ENCODE results near the gene PTGER2.
A peak's percentile ranks its signal among the peaks of the same experiment; 100 is the strongest.

PTGER2 gene

GRCh38 chr14:52277552-52277951, 36.6 kb upstream of the PTGER2 start:
- no peaks in the 10 kb centered on the region for H3K9me3 ChIP-seq (ENCODE audit: control insufficient read depth, low read length)
- H3K36me3 ChIP-seq (ENCODE audit: control insufficient read depth, insufficient read depth, low read length) = no peaks in the 10 kb centered on the region
- no peak overlapping the region for H3K4me3 ChIP-seq (ENCODE audit: low read length)
- H3K9ac ChIP-seq (ENCODE audit: low read length) = no peak overlapping the region
- H3K27me3 ChIP-seq (ENCODE audit: control insufficient read depth, insufficient read depth, low read length) = no peaks in the 10 kb centered on the region
- H3K4me1 ChIP-seq (ENCODE audit: control insufficient read depth, insufficient read depth, low read length) = no peaks in the 10 kb centered on the region

DNA sequence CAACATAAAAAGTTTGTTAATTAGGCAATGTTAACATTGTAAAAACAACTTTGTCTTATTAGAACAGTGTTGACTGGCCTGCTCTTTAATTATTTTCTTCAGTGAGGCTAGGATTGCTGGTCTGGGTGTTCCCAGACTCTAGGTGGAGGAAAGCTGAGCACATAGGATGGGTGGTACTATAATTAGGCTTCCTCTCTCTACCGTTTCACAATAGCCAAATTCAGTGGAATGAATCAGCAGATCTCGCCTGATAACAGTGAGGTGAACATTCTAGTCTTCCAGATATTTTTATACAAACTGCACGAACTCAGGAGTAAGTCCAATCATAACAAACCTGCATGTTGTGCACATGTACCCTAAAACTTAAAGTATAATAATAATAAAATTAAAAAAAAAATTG, 34.7 kb upstream of the PTGER2 start:
- no peak overlapping the region for H3K9ac ChIP-seq (ENCODE audit: low read length)
- no peak overlapping the region for H3K4me3 ChIP-seq (ENCODE audit: low read length)
- no peaks in the 10 kb centered on the region for H3K9me3 ChIP-seq (ENCODE audit: control insufficient read depth, low read length)
- no peaks in the 10 kb centered on the region for H3K4me1 ChIP-seq (ENCODE audit: control insufficient read depth, insufficient read depth, low read length)
- no peaks in the 10 kb centered on the region for H3K36me3 ChIP-seq (ENCODE audit: control insufficient read depth, insufficient read depth, low read length)
- H3K27me3 ChIP-seq (ENCODE audit: control insufficient read depth, insufficient read depth, low read length) = no peaks in the 10 kb centered on the region

DNA sequence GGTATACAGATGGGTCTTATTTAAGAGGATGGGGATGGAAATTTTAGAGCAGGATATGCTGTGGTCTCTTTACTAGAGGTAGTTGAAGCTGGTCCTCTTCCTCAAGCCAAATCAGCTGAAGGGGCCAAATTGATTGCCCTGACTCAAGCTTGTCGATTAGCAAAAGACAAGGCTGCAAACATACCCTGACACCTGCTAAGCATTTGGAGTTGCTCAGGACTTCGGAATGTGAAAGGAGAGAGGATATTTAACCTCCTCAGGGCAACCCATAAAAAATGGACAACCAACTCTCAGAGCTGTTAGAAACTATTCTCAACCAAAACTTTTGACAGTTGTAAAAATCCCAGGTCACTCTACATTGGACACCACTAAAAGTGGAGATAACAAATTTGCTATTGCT, 31.0 kb upstream of the PTGER2 start:
- Histone ChIP-seq H3K9me3 (ENCODE audit: control insufficient read depth, low read length) (no peaks in the 10 kb centered on the region), H3K4me1 (ENCODE audit: control insufficient read depth, insufficient read depth, low read length) (no peaks in the 10 kb centered on the region), H3K36me3 (ENCODE audit: control insufficient read depth, insufficient read depth, low read length) (no peaks in the 10 kb centered on the region), H3K27me3 (ENCODE audit: control insufficient read depth, insufficient read depth, low read length) (no peaks in the 10 kb centered on the region), H3K4me3 (ENCODE audit: low read length) (no peak overlapping the region), H3K9ac (ENCODE audit: low read length) (no peak overlapping the region)

DNA sequence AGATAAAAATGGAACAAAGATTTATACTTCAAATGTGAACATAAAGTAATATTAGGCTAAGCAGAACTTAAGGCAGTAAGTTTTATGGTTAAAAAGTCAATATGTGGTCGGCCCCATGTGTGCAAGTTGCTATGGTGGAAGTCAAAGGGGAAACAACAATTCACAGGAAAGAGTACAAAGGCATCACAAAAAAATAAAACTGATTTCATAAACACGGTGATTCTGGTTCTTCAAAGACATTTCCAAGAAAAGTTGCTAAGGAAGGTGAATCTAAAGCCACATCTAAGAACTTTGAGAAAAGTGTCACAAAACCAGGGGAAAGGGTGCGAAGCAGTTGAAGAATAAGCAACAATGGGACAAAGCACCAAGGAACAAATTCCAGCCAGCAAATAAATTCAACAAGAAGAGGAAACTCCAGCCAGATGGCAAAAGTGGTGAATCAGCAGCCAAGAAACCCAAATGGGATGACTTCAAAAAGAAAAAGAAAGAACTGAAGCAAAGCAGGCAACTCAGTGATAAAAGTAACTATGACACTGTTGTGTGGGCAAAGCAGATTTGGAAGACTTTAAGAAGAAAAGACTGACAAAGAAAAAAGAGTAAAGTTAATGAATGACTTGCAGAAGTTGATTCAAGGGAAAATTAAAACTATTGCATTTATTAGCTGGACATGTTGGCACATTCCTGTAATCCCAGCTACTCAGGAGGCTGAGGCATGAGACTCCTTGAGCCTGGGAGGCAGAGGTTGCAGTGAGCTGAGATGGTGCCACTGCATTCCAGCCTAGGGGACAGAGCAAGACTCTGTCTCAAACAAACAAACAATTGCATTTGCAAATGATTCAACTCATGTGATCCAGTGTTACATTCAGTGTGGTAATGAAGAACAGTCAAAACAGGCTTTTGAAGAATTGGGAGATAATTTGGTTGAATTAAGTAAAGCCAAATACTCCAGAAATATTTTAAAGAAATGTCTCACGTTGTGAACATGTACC, 27.2 kb upstream of the PTGER2 start:
- H3K9me3 ChIP-seq (ENCODE audit: control insufficient read depth, low read length) = no peaks in the 10 kb centered on the region
- H3K27me3 ChIP-seq (ENCODE audit: control insufficient read depth, insufficient read depth, low read length) = no peaks in the 10 kb centered on the region
- H3K4me1 ChIP-seq (ENCODE audit: control insufficient read depth, insufficient read depth, low read length) = no peaks in the 10 kb centered on the region
- no peak overlapping the region for H3K4me3 ChIP-seq (ENCODE audit: low read length)
- H3K9ac ChIP-seq (ENCODE audit: low read length) = no peak overlapping the region
- H3K36me3 ChIP-seq (ENCODE audit: control insufficient read depth, insufficient read depth, low read length) = no peaks in the 10 kb centered on the region

GRCh38 chr14:52296378-52296777, 17.7 kb upstream of the PTGER2 start:
- peaks cover 3% of the 10 kb centered on the region for H3K27me3 ChIP-seq (ENCODE audit: control insufficient read depth, insufficient read depth, low read length)
- no peaks in the 10 kb centered on the region for H3K9me3 ChIP-seq (ENCODE audit: control insufficient read depth, low read length)
- H3K4me1 ChIP-seq (ENCODE audit: control insufficient read depth, insufficient read depth, low read length) = no peaks in the 10 kb centered on the region
- no peak overlapping the region for H3K4me3 ChIP-seq (ENCODE audit: low read length)
- no peaks in the 10 kb centered on the region for H3K36me3 ChIP-seq (ENCODE audit: control insufficient read depth, insufficient read depth, low read length)
- H3K9ac ChIP-seq (ENCODE audit: low read length) = no peak overlapping the region

DNA sequence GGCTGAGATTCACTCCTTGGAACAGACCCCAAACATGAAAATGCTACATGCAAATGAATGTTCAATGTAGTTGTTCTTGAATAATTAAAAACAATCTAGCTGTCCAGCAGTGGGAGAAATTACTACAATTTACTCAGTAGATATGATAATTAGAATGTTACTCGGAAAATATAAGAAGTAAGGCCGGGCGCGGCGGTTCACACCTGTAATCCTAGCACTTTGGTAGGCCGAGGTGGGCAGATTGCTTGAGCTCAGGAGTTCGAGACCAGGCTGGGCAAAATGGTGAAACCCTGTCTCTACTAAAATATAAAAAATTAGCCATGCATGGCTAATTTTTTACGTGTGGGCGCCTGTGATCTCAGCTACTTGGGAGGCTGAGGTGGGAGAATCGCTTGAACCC, 15.3 kb upstream of the PTGER2 start:
- H3K36me3 ChIP-seq (ENCODE audit: control insufficient read depth, insufficient read depth, low read length) = no peaks in the 10 kb centered on the region
- peaks cover 3% of the 10 kb centered on the region for H3K27me3 ChIP-seq (ENCODE audit: control insufficient read depth, insufficient read depth, low read length)
- no peak overlapping the region for H3K9ac ChIP-seq (ENCODE audit: low read length)
- H3K4me3 ChIP-seq (ENCODE audit: low read length) = no peak overlapping the region
- H3K9me3 ChIP-seq (ENCODE audit: control insufficient read depth, low read length) = no peaks in the 10 kb centered on the region
- no peaks in the 10 kb centered on the region for H3K4me1 ChIP-seq (ENCODE audit: control insufficient read depth, insufficient read depth, low read length)

DNA sequence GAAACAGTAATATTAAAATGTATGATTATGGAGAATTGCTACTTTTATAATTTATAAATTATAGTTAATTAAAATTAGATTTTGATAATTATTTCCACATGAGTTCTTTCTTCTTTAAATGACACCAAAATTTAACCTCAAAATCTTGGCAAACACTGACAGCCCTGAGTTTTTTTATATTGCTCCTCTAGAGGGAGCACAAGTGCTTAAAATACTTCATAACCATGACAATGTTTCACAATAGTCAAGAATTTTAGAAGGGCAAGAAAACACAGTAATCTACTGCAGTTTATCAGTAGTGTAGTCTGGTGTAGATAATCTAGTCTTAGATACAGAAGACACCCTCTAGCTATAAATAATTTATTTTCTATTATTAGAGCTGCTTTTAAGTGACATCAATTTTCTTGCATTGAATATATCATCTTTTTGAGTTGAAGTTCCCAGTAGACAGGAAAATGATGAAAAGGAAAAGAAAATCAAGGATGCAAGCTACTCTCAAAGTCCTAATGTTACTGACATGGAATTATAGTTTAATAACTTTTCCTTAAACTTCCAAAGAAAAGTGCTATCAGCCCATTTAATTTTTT, 14.3 kb upstream of the PTGER2 start:
- H3K27me3 ChIP-seq (ENCODE audit: control insufficient read depth, insufficient read depth, low read length) = peaks cover 3% of the 10 kb centered on the region
- H3K36me3 ChIP-seq (ENCODE audit: control insufficient read depth, insufficient read depth, low read length) = no peaks in the 10 kb centered on the region
- H3K9me3 ChIP-seq (ENCODE audit: control insufficient read depth, low read length) = no peaks in the 10 kb centered on the region
- H3K9ac ChIP-seq (ENCODE audit: low read length) = no peak overlapping the region
- no peaks in the 10 kb centered on the region for H3K4me1 ChIP-seq (ENCODE audit: control insufficient read depth, insufficient read depth, low read length)
- H3K4me3 ChIP-seq (ENCODE audit: low read length) = no peak overlapping the region

DNA sequence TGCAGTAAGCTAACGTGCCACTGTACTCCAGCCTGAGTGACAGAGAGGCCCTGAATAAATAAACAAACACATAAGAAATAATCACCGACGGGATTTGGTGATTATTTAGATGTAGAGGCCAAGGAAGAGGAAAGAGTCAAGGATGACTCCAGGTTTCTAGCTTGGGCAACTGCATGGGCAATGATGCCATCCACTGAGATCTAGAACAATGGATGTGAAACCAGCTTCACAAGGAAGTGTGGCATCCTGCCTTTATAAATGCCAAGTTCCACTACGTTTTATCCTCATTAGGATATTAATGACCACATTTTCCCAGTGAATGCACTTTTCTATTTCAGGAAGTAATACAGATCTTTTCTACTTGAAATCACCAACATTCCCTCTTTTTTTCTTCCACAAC, 10.9 kb upstream of the PTGER2 start:
- Histone ChIP-seq H3K4me1 (ENCODE audit: control insufficient read depth, insufficient read depth, low read length) (peaks cover 20% of the 10 kb centered on the region), H3K36me3 (ENCODE audit: control insufficient read depth, insufficient read depth, low read length) (no peaks in the 10 kb centered on the region), H3K4me3 (ENCODE audit: low read length) (no peak overlapping the region), H3K9me3 (ENCODE audit: control insufficient read depth, low read length) (no peaks in the 10 kb centered on the region), H3K9ac (ENCODE audit: low read length) (no peak overlapping the region), H3K27me3 (ENCODE audit: control insufficient read depth, insufficient read depth, low read length) (no peaks in the 10 kb centered on the region)

DNA sequence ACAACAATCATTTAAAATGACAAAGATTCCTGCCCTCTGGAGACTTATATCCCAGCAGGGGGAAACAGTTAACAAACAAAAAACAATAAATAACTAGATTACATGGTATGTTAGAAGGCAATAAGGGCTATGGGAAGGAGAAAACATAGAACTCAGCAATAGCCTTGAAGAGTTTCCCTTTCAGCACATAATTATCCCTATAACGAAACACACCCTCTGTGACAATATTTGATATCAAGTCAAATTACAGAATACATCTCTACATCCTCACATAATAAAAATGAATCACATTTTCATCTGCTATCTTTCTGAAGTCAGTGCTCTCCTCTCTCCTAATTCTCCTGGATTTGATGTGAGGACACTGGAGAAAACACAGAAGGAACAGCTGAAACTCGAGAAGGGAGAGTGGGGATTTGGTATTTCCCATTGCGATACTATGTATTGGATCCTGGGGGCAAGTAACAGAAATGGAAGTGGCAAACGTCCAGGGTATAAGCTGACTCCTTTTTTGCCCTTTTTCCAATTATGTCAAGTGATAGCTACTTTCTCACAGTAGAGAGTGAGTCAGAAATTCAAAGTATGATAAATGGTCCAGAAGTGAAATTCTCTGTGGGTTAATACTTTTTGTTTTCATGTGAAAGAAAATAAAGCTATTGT, 9.7 kb upstream of the PTGER2 start:
- Histone ChIP-seq H3K9me3 (ENCODE audit: control insufficient read depth, low read length) (no peaks in the 10 kb centered on the region), H3K4me3 (ENCODE audit: low read length) (no peak overlapping the region), H3K27me3 (ENCODE audit: control insufficient read depth, insufficient read depth, low read length) (no peaks in the 10 kb centered on the region), H3K36me3 (ENCODE audit: control insufficient read depth, insufficient read depth, low read length) (no peaks in the 10 kb centered on the region), H3K4me1 (ENCODE audit: control insufficient read depth, insufficient read depth, low read length) (peaks cover 30% of the 10 kb centered on the region), H3K9ac (ENCODE audit: low read length) (no peak overlapping the region)

- Histone ChIP-seq H3K27me3 (ENCODE audit: control insufficient read depth, insufficient read depth, low read length) (no peaks in the 10 kb centered on the region), H3K4me3 (ENCODE audit: low read length) (no peak overlapping the region)
Observed at GRCh38 chr14:52305014-52305413, 9.1 kb upstream of the PTGER2 start.

DNA sequence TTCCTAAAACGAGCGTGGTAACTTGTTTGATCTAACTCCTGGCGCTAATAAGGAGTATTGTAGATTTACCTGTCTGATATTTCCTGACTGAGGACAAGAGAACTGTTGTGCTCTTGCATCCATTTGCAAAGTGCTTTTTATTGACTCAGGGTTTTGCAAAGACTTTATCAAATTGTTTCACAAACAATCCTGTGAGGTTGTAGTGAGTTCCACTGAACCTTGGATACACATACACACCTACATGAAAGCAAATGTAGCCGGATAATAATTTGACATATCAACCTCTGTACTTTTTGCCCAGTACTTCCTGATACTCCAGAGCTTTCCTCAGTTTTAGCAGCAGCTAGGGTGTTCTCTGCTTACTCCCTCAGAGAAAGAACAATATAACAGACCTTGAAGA, 6.7 kb upstream of the PTGER2 start:
- Histone ChIP-seq H3K4me1 (ENCODE audit: control insufficient read depth, insufficient read depth, low read length) (peaks cover 60% of the 10 kb centered on the region), H3K27me3 (ENCODE audit: control insufficient read depth, insufficient read depth, low read length) (no peaks in the 10 kb centered on the region), H3K9ac (ENCODE audit: low read length) (peak overlapping the region; percentile 31), H3K4me3 (ENCODE audit: low read length) (no peak overlapping the region), H3K36me3 (ENCODE audit: control insufficient read depth, insufficient read depth, low read length) (no peaks in the 10 kb centered on the region), H3K9me3 (ENCODE audit: control insufficient read depth, low read length) (no peaks in the 10 kb centered on the region)

More at GRCh38 chr14:52305014-52305413, 9.1 kb upstream of the PTGER2 start:
- Histone ChIP-seq H3K9me3 (ENCODE audit: control insufficient read depth, low read length) (no peaks in the 10 kb centered on the region), H3K36me3 (ENCODE audit: control insufficient read depth, insufficient read depth, low read length) (no peaks in the 10 kb centered on the region), H3K9ac (ENCODE audit: low read length) (no peak overlapping the region), H3K4me1 (ENCODE audit: control insufficient read depth, insufficient read depth, low read length) (peaks cover 36% of the 10 kb centered on the region)

DNA sequence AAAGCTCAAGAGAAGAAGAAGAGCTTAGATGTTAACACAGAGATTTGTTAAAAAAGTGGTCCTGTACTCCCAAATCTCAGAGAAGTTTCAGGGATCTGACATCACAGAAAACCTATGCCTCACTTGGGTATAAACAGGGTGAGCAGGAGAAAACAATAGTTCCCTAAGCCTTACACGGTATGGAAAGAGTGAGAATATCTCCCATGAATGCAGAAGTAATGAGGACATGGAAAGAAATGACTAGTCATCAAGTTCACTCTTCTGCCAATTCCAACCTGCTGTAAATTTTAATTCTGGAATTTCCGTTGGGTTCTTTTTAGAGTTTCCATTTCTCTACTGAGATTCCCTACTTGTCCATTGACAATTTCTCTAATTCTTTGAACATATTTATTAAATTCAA, 6.2 kb upstream of the PTGER2 start:
- Histone ChIP-seq H3K27me3 (ENCODE audit: control insufficient read depth, insufficient read depth, low read length) (no peaks in the 10 kb centered on the region), H3K4me1 (ENCODE audit: control insufficient read depth, insufficient read depth, low read length) (peaks cover 65% of the 10 kb centered on the region), H3K36me3 (ENCODE audit: control insufficient read depth, insufficient read depth, low read length) (no peaks in the 10 kb centered on the region), H3K9me3 (ENCODE audit: control insufficient read depth, low read length) (no peaks in the 10 kb centered on the region), H3K4me3 (ENCODE audit: low read length) (no peak overlapping the region), H3K9ac (ENCODE audit: low read length) (peak overlapping the region; percentile 31)
